ENCODE results near the gene CAPN15.

Gene CAPN15

DNA sequence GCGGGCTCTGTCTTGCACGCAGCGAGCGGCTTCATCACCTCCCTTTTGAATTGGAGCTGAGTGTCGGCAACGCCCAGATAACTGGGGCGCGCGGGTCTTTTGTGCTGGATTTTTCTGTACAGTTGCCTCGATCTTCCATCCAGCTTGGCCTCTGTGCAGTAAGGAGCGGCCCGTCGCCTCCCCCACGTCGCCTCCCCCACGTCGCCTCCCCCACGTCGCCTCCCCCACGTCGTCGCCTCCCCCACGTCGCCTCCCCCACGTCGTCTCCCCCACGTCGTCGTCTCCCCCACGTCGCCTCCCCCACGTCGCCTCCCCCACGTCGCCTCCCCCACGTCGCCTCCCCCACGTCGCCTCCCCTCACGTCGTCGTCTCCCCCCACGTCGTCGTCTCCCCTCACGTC is 17.0 kb downstream of the CAPN15 start:
- Histone ChIP-seq H3K4me2 (peak overlapping the region; percentile 71), H4K20me1 (peaks cover 91% of the 10 kb centered on the region), H3K4me3 (no peak overlapping the region), H3K9me3 (no peaks in the 10 kb centered on the region), H3K27me3 (no peaks in the 10 kb centered on the region), H3K36me3 (peaks cover 62% of the 10 kb centered on the region), H3K9ac (peak overlapping the region; percentile 55), H3K27ac (peak overlapping the region; percentile 58; the same call in 1 of the 2 replicates), H3K4me1 (peaks cover 67% of the 10 kb centered on the region)
- TF ChIP-seq Cebpa-rat (IDR thresholded peaks at IDR 0.05), result no peak

DNA sequence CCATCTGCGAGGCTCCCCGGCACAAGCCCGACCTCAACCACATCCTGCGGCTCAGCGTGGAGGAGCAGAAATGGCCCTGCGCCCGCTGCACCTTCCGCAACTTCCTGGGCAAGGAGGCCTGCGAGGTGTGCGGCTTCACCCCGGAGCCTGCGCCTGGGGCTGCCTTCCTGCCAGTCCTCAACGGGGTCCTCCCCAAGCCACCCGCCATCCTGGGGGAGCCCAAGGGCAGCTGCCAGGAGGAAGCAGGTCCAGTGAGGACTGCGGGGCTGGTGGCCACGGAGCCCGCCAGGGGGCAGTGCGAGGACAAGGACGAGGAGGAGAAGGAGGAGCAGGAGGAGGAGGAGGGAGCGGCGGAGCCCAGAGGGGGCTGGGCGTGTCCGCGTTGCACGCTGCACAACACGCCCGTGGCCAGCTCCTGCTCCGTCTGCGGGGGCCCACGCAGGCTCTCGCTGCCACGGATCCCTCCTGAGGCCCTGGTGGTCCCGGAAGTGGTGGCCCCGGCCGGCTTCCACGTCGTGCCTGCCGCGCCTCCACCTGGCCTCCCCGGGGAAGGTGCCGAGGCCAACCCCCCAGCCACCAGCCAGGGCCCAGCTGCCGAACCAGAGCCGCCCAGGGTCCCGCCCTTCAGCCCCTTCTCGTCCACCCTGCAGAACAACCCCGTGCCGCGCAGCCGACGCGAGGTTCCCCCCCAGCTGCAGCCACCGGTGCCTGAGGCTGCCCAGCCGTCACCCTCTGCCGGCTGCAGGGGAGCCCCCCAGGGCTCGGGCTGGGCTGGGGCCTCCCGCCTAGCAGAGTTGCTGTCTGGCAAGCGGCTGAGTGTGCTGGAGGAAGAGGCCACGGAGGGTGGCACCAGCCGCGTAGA is 19.6 kb downstream of the CAPN15 start:
- Histone ChIP-seq H3K4me2 (peak overlapping the region; percentile 79), H3K27ac (peak overlapping the region; percentile 71), H3K36me3 (peaks cover 62% of the 10 kb centered on the region), H4K20me1 (peaks cover 81% of the 10 kb centered on the region), H3K4me1 (peaks cover 59% of the 10 kb centered on the region), H3K9me3 (no peaks in the 10 kb centered on the region), H3K9ac (peak overlapping the region; percentile 41; the same call in 1 of the 2 replicates), H3K27me3 (no peaks in the 10 kb centered on the region), H3K4me3 (peak overlapping the region; percentile 53)
- no peak for TF ChIP-seq Cebpa-rat (IDR thresholded peaks at IDR 0.05)

DNA sequence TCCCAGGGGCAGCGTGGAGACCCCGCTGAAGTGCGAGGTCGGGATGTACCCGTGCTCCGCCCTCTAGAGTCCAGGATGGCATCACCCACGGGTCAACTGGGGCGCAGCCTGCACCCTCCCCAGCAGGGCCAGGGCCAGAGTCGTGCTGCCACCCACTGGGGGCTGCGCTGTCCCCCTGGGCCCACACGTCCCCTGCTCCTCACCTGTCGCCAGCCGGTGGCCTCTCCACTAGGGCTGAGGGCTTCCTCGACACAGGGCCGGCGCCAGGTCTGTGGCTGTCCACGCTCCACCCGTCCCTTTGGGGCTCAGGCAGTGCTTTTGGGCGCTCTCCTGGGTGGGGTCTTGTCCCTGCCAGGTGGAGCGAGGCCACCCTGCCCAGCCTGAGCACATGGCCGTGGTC is 21.1 kb downstream of the CAPN15 start:
- H3K9ac ChIP-seq, result peak overlapping the region; percentile 29; the same call in 1 of the 2 replicates
- H3K9me3 ChIP-seq, result no peaks in the 10 kb centered on the region
- peaks cover 46% of the 10 kb centered on the region for H3K4me1 ChIP-seq
- peak overlapping the region; percentile 79 for H3K4me2 ChIP-seq
- peaks cover 64% of the 10 kb centered on the region for H3K36me3 ChIP-seq
- peaks cover 68% of the 10 kb centered on the region for H4K20me1 ChIP-seq
- H3K27me3 ChIP-seq, result no peaks in the 10 kb centered on the region
- peak overlapping the region; percentile 71 for H3K27ac ChIP-seq
- no peak for TF ChIP-seq Cebpa-rat (IDR thresholded peaks at IDR 0.05)
- H3K4me3 ChIP-seq, result no peak overlapping the region

DNA sequence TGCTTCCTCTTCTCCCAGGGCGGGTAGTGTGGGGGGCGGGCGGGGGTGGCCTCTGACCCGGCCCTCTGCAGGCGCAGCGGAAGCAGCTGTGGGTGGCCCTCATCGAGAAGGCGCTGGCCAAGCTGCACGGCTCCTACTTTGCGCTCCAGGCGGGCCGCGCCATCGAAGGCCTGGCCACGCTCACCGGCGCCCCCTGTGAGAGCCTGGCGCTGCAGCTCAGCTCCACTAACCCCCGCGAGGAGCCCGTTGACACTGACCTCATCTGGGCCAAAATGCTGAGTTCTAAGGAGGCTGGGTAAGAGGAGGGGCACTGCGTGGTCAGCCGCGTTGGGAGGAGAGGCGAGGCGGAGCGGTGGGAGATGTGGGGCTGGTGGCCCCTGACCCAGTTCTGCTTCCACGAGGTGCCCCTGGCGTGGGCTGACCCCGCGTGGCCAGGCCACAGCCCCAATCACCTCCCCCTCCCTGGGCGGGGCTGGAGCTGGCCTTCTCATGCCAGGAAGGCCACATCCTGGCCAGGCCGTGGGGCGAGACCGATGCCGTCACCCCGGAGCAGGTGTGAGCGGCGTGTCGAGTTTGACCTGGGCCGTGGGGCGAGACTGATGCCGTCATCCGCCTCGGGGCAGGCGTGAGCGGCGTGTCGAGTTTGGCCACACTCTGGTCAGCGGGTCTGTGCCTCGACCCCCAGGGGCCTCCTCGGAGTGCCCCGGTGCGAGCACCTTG is 22.2 kb downstream of the CAPN15 start:
- no peak for TF ChIP-seq Cebpa-rat (IDR thresholded peaks at IDR 0.05)
- Histone ChIP-seq H3K4me1 (peaks cover 38% of the 10 kb centered on the region), H3K4me3 (no peak overlapping the region)

DNA sequence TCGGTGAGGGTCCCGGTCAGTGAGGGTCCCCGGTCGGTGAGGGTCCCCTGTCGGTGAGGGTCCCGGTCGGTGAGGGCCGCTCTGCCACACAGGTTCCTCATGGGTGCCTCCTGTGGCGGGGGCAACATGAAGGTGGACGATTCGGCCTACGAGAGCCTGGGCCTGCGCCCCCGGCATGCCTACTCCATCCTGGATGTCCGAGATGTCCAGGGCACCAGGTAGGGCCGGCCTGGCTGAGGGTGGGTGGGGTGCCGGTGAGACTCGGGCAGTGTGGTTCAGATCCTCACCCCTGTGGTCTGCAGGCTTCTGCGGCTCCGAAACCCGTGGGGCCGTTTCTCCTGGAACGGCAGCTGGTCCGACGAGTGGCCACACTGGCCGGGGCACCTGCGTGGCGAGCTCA is 23.7 kb downstream of the CAPN15 start:
- H3K4me1 ChIP-seq, result peaks cover 45% of the 10 kb centered on the region
- TF ChIP-seq Cebpa-rat (IDR thresholded peaks at IDR 0.05), result no peak
- H3K4me2 ChIP-seq, result no peak overlapping the region
- no peaks in the 10 kb centered on the region for H3K9me3 ChIP-seq
- no peak overlapping the region for H3K4me3 ChIP-seq
- H3K36me3 ChIP-seq, result peaks cover 75% of the 10 kb centered on the region
- peaks cover 59% of the 10 kb centered on the region for H4K20me1 ChIP-seq
- H3K27ac ChIP-seq, result no peak overlapping the region
- no peak overlapping the region for H3K9ac ChIP-seq
- no peaks in the 10 kb centered on the region for H3K27me3 ChIP-seq

More for the DNA sequence above, 22.2 kb downstream of the CAPN15 start:
- Histone ChIP-seq H3K9ac (no peak overlapping the region), H3K4me2 (no peak overlapping the region), H3K9me3 (no peaks in the 10 kb centered on the region), H4K20me1 (peaks cover 69% of the 10 kb centered on the region), H3K27ac (no peak overlapping the region), H3K36me3 (peaks cover 70% of the 10 kb centered on the region), H3K27me3 (no peaks in the 10 kb centered on the region)

DNA sequence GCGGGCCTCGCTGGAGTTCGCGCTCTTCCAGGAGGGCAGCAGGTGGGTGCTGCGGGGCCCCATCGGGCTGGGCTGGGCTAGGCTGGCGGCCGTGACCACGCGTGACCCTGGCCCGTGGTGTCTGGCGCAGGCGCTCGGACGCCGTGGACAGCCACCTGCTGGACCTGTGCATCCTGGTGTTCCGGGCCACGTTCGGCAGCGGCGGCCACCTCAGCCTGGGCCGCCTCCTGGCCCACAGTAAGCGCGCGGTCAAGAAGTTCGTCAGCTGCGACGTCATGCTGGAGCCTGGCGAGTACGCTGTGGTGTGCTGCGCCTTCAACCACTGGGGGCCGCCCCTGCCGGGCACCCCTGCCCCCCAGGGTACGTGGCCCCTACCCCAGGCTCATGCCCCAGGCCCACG is 24.7 kb downstream of the CAPN15 start:
- H3K27me3 ChIP-seq, result no peaks in the 10 kb centered on the region
- no peak for TF ChIP-seq Cebpa-rat (IDR thresholded peaks at IDR 0.05)
- H3K36me3 ChIP-seq, result peaks cover 69% of the 10 kb centered on the region
- H3K4me3 ChIP-seq, result no peak overlapping the region
- no peak overlapping the region for H3K27ac ChIP-seq
- peaks cover 52% of the 10 kb centered on the region for H4K20me1 ChIP-seq
- no peak overlapping the region for H3K9ac ChIP-seq
- H3K9me3 ChIP-seq, result no peaks in the 10 kb centered on the region
- H3K4me2 ChIP-seq, result no peak overlapping the region
- H3K4me1 ChIP-seq, result peaks cover 45% of the 10 kb centered on the region

DNA sequence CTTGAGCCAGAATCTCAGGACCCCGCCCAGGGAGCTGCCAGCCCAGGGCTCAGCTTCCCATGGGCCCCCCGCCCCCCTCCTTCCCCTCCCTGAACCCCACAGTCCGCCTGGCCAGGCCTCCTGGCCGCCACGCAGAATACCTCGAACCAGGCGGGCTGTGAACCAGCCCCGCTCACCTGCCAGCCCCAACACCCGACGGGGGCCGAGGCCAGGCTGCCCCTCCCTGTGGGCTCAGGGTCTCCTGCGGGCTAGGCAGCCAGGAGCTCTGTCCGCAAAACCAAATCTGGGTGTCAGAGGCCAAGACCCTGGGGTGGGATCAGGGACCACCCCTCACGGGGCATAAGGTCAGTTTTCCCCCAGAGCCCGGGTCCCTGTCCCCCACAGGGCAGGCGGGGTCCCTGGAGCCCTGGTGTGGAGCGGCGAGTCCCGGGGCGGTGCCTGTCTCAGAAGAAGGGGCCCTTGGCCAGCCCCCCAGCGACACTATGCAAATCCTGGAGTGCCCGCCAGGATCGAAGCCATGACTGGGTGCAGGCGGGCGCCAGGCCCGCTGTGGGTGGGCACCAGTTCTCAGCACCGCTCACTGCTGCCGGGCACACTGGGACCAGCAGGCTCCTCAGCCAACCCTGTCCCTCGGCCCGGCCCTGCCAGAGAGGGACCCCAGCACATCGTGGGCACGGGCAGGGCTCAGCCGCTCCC is 26.2 kb downstream of the CAPN15 start:
- Histone ChIP-seq H4K20me1 (peaks cover 52% of the 10 kb centered on the region), H3K27ac (no peak overlapping the region), H3K9me3 (no peaks in the 10 kb centered on the region), H3K4me3 (no peak overlapping the region), H3K4me1 (peaks cover 45% of the 10 kb centered on the region), H3K27me3 (peaks cover 8% of the 10 kb centered on the region), H3K4me2 (no peak overlapping the region), H3K36me3 (peaks cover 54% of the 10 kb centered on the region), H3K9ac (no peak overlapping the region)
- TF ChIP-seq Cebpa-rat (IDR thresholded peaks at IDR 0.05), result no peak

DNA sequence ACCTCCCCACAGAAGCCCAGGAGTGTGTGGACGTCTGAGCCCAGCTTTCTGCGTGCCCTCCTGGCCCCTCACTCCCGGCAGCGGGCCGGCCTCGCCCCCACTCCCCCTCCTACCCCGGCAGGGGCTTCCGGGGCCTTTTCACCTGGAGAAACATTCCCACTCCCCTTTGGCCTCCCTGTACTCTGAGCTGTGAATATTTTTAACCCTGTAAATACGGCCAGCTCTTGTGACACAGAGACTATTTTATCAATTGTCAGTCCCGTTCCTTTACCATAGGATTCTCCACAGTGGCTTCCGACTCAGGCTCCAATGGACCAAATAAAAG is 26.7 kb downstream of the CAPN15 start:
- H3K27me3 ChIP-seq, result peaks cover 13% of the 10 kb centered on the region
- H3K36me3 ChIP-seq, result peaks cover 52% of the 10 kb centered on the region
- peaks cover 57% of the 10 kb centered on the region for H4K20me1 ChIP-seq
- H3K4me2 ChIP-seq, result no peak overlapping the region
- H3K9ac ChIP-seq, result no peak overlapping the region
- H3K27ac ChIP-seq, result no peak overlapping the region
- no peaks in the 10 kb centered on the region for H3K9me3 ChIP-seq
- H3K4me1 ChIP-seq, result peaks cover 47% of the 10 kb centered on the region
- no peak overlapping the region for H3K4me3 ChIP-seq
- no peak for TF ChIP-seq Cebpa-rat (IDR thresholded peaks at IDR 0.05)

DNA sequence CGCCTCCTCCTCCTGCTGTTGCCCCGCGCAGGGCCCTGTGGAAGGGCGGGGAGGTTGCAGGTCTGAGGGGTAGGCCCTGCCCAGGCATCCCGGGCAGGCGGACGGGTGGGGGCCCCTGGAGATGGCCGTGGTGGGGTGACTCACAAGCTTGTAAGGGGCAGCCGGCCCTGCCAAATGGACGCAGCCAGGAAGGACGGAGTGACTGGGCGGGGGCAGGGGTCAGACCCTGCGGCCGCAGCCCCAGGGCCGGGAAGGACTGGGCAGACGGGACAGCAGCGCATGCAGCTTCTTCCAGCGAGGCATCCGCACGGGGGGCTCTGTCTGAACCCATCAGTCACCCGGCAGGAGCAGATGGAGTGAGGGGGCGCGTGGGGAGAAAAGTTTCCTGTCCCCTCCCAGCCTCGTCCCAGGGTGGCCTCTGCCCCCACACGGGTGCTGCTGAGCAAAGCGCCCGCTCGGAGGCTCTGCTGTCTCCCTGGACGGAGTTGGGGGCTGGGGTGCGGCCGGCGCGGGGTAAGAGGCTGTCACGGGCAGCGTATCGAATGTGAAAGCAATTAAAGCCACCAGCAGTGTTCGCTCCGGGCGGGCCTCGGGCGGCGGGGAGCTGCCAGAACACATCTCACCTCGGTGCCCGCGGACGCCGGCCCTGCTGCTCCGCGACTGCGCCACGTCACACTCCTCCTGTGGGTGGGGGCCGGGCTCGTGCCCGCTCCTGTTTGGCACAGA is 27.3 kb downstream of the CAPN15 start:
- no peak overlapping the region for H3K4me3 ChIP-seq
- H3K4me2 ChIP-seq, result peak overlapping the region; percentile 42; the same call in 1 of the 2 replicates
- H3K9me3 ChIP-seq, result no peaks in the 10 kb centered on the region
- no peak for TF ChIP-seq Cebpa-rat (IDR thresholded peaks at IDR 0.05)
- H3K9ac ChIP-seq, result no peak overlapping the region
- peaks cover 48% of the 10 kb centered on the region for H3K36me3 ChIP-seq
- no peak overlapping the region for H3K27ac ChIP-seq
- H4K20me1 ChIP-seq, result peaks cover 62% of the 10 kb centered on the region
- peaks cover 53% of the 10 kb centered on the region for H3K4me1 ChIP-seq
- H3K27me3 ChIP-seq, result peaks cover 18% of the 10 kb centered on the region
